ENCODE measurements around the gene THRB. TPM values are rescaled to one million over a fixed set of nuclear protein-coding genes. Genes with fewer than 3 reads are reported as not detected.
A peak's percentile ranks its signal among the peaks of the same experiment; 100 is the strongest.

THRB gene
- total and polyA plus RNA-seq, 9 of the 15 experiments (the other 6 are each of a cell fraction or from before 2014, with no cell fraction given): 1.7 to 14.9 (median 6.9) TPM

DNA sequence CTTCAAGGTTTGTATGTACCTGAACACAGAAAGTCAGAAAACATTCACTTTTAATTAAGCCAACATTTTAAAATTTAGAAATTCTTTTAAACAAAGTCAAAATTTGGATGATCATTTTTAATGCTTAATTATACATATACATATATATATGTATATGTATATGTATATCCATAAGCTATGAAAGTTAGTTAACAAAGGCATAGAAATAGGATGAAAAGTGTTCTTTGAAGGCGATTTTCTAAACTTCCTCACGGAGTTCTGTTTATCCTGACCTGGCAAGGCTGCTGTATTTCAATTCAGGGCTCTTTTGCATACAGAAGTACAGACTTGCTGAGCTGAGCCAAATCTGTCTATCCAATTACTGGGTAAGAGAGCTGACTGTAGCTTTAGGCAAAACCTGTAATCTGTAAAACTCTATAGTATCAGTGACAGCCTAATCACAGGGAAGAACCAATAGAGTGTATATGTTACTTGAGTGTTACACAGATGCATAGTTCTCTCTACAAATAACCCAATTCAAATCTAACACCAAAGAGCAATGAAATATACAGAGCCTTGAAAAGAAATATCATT is 32.1 kb upstream of the THRB start:
- peak overlapping the region; percentile 25; the same call in 1 of the 2 replicates for H2AFZ ChIP-seq (ENCODE audit: low read depth, low read length)
- no peak overlapping the region for H3K27ac ChIP-seq (ENCODE audit: extremely low read depth, low read depth, low read length)
- no peaks in the 10 kb centered on the region for H3K36me3 ChIP-seq (ENCODE audit: control insufficient read depth, insufficient read depth, low read length)
- H3K4me2 ChIP-seq (ENCODE audit: insufficient read depth, low read length): no peak overlapping the region
- H3K9me1 ChIP-seq (ENCODE audit: control insufficient read depth, insufficient read depth, low read length): no peaks in the 10 kb centered on the region
- intact Hi-C loops (cut with micrococcal nuclease): loop anchor here (10.0 kb wide), 1 partner anchor 118 kb away; no protein-coding TSS in a partner anchor
- CTCF ChIA-PET (ENCODE audit: low intra/inter-chr PET ratio): no interaction called here
- H4K20me1 ChIP-seq (replicated peaks; ENCODE audit: control insufficient read depth, insufficient read depth, low read length): no peaks in the 10 kb centered on the region
- no peak overlapping the region for H3K4me3 ChIP-seq
- ATAC-seq (no peak), DNase-seq (ENCODE audit: extremely low read depth in 1 of 4, low spot score in 3 of 4) (no peak), FAIRE-seq (no peak)
- peaks cover 5 to 7% of the 10 kb centered on the region in 2 experiments; a peak in 4 of 5 replicates for H3K4me1 ChIP-seq (replicated peaks in 1 of 2; ENCODE audit: control insufficient read depth in 2 of 2, insufficient read depth in 2 of 2, low read length in 2 of 2)
- in situ Hi-C loops (cut with MboI): no loop called here
- H3K9me3 ChIP-seq (replicated peaks; ENCODE audit: control insufficient read depth, insufficient read depth, low read depth, low read length): no peaks in the 10 kb centered on the region
- no peaks in the 10 kb centered on the region for H3K27me3 ChIP-seq (ENCODE audit: control insufficient read depth in 2 of 2, insufficient read depth in 2 of 2, low read length in 2 of 2)
- POLR2A ChIA-PET: interaction anchor here (1.5 kb wide), 1 partner anchor 10 kb away, joined by 3 read pairs; no protein-coding TSS in a partner anchor
- no peaks in the 10 kb centered on the region for H3K79me2 ChIP-seq (ENCODE audit: control insufficient read depth, insufficient read depth, low read length)
- BruUV-seq (replicated peaks): no TSS peak
- WGBS (ENCODE audit: insufficient coverage, low coverage, missing lambda C conversion rate): 31% methylated on average over 2 of the region's 2 CpGs
- TF ChIP-seq PPARD (CRISPR knock-in tag; IDR thresholded peaks at IDR 0.05): no peak
- no peak for TF ChIP-seq CCAR2 (IDR thresholded peaks at IDR 0.05; ENCODE audit: low read depth, low read length)
- TF ChIP-seq, protein P1, sequence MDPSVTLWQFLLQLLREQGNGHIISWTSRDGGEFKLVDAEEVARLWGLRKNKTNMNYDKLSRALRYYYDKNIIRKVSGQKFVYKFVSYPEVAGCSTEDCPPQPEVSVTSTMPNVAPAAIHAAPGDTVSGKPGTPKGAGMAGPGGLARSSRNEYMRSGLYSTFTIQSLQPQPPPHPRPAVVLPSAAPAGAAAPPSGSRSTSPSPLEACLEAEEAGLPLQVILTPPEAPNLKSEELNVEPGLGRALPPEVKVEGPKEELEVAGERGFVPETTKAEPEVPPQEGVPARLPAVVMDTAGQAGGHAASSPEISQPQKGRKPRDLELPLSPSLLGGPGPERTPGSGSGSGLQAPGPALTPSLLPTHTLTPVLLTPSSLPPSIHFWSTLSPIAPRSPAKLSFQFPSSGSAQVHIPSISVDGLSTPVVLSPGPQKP (CRISPR knock-in tag; IDR thresholded peaks at IDR 0.05): no peak
- TF ChIP-seq, protein P2, sequence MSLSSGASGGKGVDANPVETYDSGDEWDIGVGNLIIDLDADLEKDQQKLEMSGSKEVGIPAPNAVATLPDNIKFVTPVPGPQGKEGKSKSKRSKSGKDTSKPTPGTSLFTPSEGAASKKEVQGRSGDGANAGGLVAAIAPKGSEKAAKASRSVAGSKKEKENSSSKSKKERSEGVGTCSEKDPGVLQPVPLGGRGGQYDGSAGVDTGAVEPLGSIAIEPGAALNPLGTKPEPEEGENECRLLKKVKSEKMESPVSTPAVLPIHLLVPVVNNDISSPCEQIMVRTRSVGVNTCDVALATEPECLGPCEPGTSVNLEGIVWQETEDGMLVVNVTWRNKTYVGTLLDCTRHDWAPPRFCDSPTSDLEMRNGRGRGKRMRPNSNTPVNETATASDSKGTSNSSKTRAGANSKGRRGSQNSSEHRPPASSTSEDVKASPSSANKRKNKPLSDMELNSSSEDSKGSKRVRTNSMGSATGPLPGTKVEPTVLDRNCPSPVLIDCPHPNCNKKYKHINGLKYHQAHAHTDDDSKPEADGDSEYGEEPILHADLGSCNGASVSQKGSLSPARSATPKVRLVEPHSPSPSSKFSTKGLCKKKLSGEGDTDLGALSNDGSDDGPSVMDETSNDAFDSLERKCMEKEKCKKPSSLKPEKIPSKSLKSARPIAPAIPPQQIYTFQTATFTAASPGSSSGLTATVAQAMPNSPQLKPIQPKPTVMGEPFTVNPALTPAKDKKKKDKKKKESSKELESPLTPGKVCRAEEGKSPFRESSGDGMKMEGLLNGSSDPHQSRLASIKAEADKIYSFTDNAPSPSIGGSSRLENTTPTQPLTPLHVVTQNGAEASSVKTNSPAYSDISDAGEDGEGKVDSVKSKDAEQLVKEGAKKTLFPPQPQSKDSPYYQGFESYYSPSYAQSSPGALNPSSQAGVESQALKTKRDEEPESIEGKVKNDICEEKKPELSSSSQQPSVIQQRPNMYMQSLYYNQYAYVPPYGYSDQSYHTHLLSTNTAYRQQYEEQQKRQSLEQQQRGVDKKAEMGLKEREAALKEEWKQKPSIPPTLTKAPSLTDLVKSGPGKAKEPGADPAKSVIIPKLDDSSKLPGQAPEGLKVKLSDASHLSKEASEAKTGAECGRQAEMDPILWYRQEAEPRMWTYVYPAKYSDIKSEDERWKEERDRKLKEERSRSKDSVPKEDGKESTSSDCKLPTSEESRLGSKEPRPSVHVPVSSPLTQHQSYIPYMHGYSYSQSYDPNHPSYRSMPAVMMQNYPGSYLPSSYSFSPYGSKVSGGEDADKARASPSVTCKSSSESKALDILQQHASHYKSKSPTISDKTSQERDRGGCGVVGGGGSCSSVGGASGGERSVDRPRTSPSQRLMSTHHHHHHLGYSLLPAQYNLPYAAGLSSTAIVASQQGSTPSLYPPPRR (CRISPR knock-in tag; IDR thresholded peaks at IDR 0.05; ENCODE audit: borderline replicate concordance): no peak
- no peak for TF ChIP-seq ZNF232 (CRISPR knock-in tag; IDR thresholded peaks at IDR 0.05)
- TF ChIP-seq, protein P3, sequence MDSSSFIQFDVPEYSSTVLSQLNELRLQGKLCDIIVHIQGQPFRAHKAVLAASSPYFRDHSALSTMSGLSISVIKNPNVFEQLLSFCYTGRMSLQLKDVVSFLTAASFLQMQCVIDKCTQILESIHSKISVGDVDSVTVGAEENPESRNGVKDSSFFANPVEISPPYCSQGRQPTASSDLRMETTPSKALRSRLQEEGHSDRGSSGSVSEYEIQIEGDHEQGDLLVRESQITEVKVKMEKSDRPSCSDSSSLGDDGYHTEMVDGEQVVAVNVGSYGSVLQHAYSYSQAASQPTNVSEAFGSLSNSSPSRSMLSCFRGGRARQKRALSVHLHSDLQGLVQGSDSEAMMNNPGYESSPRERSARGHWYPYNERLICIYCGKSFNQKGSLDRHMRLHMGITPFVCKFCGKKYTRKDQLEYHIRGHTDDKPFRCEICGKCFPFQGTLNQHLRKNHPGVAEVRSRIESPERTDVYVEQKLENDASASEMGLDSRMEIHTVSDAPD (CRISPR knock-in tag; IDR thresholded peaks at IDR 0.05): no peak
- TF ChIP-seq ZNF668 (CRISPR knock-in tag; IDR thresholded peaks at IDR 0.05): no peak
- no peak overlapping the region for H3K9ac ChIP-seq (ENCODE audit: insufficient read depth in 1 of 2, low read depth in 2 of 2, low read length in 2 of 2)

Measured in K562 (cell line).